ENCODE data around the gene CD109.

- TF ChIP-seq EZH2 (IDR thresholded peaks at IDR 0.05; ENCODE audit: borderline replicate concordance, low read depth, low read length, poor library complexity, severe bottlenecking): no peak
- TF ChIP-seq CTCF (conservative IDR thresholded peaks at IDR 0.05; ENCODE audit: low read depth, low read length): no peak
These were observed 5.9 kb upstream of the CD109 start for GRCh38 chr6:73690056-73690455.

Measured in A673 (cell line).